ENCODE data around the gene GPR146.

GPR146 gene

DNA sequence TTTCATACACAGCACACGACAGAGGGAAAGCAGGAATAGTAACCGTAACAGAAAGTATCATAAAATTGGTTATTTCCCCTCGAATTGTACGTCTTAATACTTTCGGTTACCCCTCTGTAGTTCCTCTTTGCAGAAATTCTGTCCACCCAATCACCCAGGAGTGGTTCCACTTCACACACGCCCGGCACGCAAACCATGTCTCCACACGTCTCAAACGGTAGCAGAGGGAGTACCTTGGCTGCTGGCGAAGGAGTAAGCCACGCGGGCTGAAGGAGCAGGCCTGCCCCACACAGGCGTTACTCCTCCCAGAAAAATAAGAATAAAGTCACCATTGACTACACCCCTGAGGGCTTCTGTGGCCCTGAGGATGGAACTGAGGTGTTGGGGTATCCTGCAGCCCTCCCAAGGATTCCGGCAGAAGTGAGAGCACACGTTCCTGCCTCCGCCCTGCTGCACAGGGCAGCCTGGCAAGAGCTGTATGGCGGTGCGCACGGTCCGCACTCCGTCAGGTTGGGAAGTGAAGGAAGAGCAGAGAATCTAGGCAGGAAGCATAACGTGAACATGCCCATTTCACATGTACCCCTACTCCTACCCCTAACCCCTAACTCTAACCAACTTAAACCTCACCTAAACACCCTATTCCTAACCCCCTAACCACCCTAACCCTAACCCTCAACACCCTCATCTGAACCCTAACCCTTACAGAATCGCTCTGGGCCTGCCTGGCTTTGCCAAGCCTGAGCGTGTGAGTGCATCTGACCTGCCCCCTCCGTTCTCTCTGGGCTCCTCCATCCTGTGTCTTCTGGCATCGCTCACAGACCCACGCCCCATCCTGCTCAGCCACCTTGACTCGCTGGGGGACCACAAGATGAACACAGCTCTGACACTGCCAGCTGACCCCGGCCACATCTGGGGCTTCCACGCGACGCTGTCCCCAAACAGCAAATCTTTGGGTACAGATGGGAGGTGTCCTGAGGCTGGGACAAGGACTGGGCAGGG is 18.2 kb downstream of the GPR146 start:
- H3K9ac ChIP-seq (ENCODE audit: low read depth, low read length, poor library complexity) = no peak overlapping the region
- peaks cover 10% of the 10 kb centered on the region for H3K79me1 ChIP-seq (ENCODE audit: low read depth, low read length)
- no peak overlapping the region for H2BK5ac ChIP-seq (ENCODE audit: low read length)
- no peak overlapping the region for H3K4me2 ChIP-seq (ENCODE audit: insufficient read depth, low read length, poor library complexity, severe bottlenecking)
- H3K14ac ChIP-seq (ENCODE audit: low read length) = no peak overlapping the region
- H4K8ac ChIP-seq (ENCODE audit: low read depth, low read length) = no peak overlapping the region
- no peak for DNase-seq (ENCODE audit: low spot score)
- no peak overlapping the region for H2BK120ac ChIP-seq (ENCODE audit: low read depth, low read length)
- peaks cover 3 to 23% of the 10 kb centered on the region in 2 donors for H3K4me1 ChIP-seq (ENCODE audit: control insufficient read depth in 2 of 2, insufficient read depth in 1 of 2, low read depth in 1 of 2, low read length in 2 of 2)
- H2BK12ac ChIP-seq (ENCODE audit: low read length) = no peak overlapping the region
- no peak overlapping the region for H3K4ac ChIP-seq (ENCODE audit: low read length)
- H3K9me3 ChIP-seq (replicated peaks in 1 of 2; ENCODE audit: control insufficient read depth in 2 of 2, insufficient read depth in 1 of 2, low read depth in 1 of 2, low read length in 2 of 2) = no peaks in the 10 kb centered on the region
- no peak overlapping the region for H3K4me3 ChIP-seq (ENCODE audit: low read length in 2 of 2)
- no peak overlapping the region for H2BK15ac ChIP-seq (ENCODE audit: low read length)
- peaks cover 0 to 2% (median 0%) of the 10 kb centered on the region in 3 experiments for H3K27me3 ChIP-seq (ENCODE audit: control insufficient read depth in 3 of 3, insufficient read depth in 3 of 3, low read depth in 1 of 3, low read length in 3 of 3)
- peak overlapping the region; percentile 61 for H2AK5ac ChIP-seq (ENCODE audit: low read depth, low read length)
- H4K91ac ChIP-seq (ENCODE audit: low read depth, low read length, poor library complexity) = no peak overlapping the region
- no peak overlapping the region for H3K27ac ChIP-seq (replicated peaks; ENCODE audit: low read length)
- peaks cover 3 to 7% of the 10 kb centered on the region in 2 donors for H3K36me3 ChIP-seq (replicated peaks in 1 of 2; ENCODE audit: control insufficient read depth in 2 of 2, insufficient read depth in 2 of 2, low read length in 2 of 2)
- H2AFZ ChIP-seq (ENCODE audit: low read length) = no peak overlapping the region
- no CpG with 5 or more reads among the region's 33 CpGs for WGBS, 2 donors (ENCODE audit: extremely low coverage in 2 of 2, insufficient read length in 2 of 2, insufficient replicate concordance in 1 of 2)
- H3K23ac ChIP-seq (ENCODE audit: low read depth, low read length, poor library complexity) = no peak overlapping the region
- H3K18ac ChIP-seq (ENCODE audit: low read length) = no peak overlapping the region

- H3K4me3 ChIP-seq (ENCODE audit: low read length in 2 of 2) = no peak overlapping the region
- peak overlapping the region; percentile 61 for H2AK5ac ChIP-seq (ENCODE audit: low read depth, low read length)
- no peak overlapping the region for H3K14ac ChIP-seq (ENCODE audit: low read length)
- no peak overlapping the region for H2AFZ ChIP-seq (ENCODE audit: low read length)
- H3K18ac ChIP-seq (ENCODE audit: low read length) = no peak overlapping the region
- no peak overlapping the region for H4K91ac ChIP-seq (ENCODE audit: low read depth, low read length, poor library complexity)
- no peak overlapping the region for H4K8ac ChIP-seq (ENCODE audit: low read depth, low read length)
- no peak overlapping the region for H3K4me2 ChIP-seq (ENCODE audit: insufficient read depth, low read length, poor library complexity, severe bottlenecking)
- H3K36me3 ChIP-seq (replicated peaks in 1 of 2; ENCODE audit: control insufficient read depth in 2 of 2, insufficient read depth in 2 of 2, low read length in 2 of 2) = peaks cover under 1 to 1% of the 10 kb centered on the region in 2 donors
- no peak overlapping the region for H2BK5ac ChIP-seq (ENCODE audit: low read length)
- H3K9ac ChIP-seq (ENCODE audit: low read depth, low read length, poor library complexity) = no peak overlapping the region
- H3K9me3 ChIP-seq (replicated peaks in 1 of 2; ENCODE audit: control insufficient read depth in 2 of 2, insufficient read depth in 1 of 2, low read depth in 1 of 2, low read length in 2 of 2) = no peaks in the 10 kb centered on the region
- WGBS, 2 donors (ENCODE audit: extremely low coverage in 2 of 2, insufficient read length in 2 of 2, insufficient replicate concordance in 1 of 2) = no CpG with 5 or more reads among the region's 21 CpGs
- DNase-seq (ENCODE audit: low spot score) = no peak
- no peak overlapping the region for H3K27ac ChIP-seq (replicated peaks; ENCODE audit: low read length)
- no peak overlapping the region for H2BK120ac ChIP-seq (ENCODE audit: low read depth, low read length)
- no peak overlapping the region for H2BK15ac ChIP-seq (ENCODE audit: low read length)
- H3K4ac ChIP-seq (ENCODE audit: low read length) = no peak overlapping the region
- H3K27me3 ChIP-seq (ENCODE audit: control insufficient read depth in 3 of 3, insufficient read depth in 3 of 3, low read depth in 1 of 3, low read length in 3 of 3) = peaks cover 0 to 2% (median 0%) of the 10 kb centered on the region in 3 experiments
- H3K23ac ChIP-seq (ENCODE audit: low read depth, low read length, poor library complexity) = no peak overlapping the region
- H3K4me1 ChIP-seq (ENCODE audit: control insufficient read depth in 2 of 2, insufficient read depth in 1 of 2, low read depth in 1 of 2, low read length in 2 of 2) = peaks cover 3 to 23% of the 10 kb centered on the region in 2 donors
- peaks cover 9% of the 10 kb centered on the region for H3K79me1 ChIP-seq (ENCODE audit: low read depth, low read length)
- no peak overlapping the region for H2BK12ac ChIP-seq (ENCODE audit: low read length)
Measured at GRCh38 chr7:1063361-1063760, 19.0 kb downstream of the GPR146 start.

- Histone ChIP-seq H3K4me3 (ENCODE audit: low read length in 2 of 2) (no peak overlapping the region), H2BK15ac (ENCODE audit: low read length) (peak overlapping the region; percentile 71), H3K9ac (ENCODE audit: low read depth, low read length, poor library complexity) (peak overlapping the region; percentile 74), H4K8ac (ENCODE audit: low read depth, low read length) (no peak overlapping the region), H3K9me3 (replicated peaks in 1 of 2; ENCODE audit: control insufficient read depth in 2 of 2, insufficient read depth in 1 of 2, low read depth in 1 of 2, low read length in 2 of 2) (no peaks in the 10 kb centered on the region), H3K4me1 (ENCODE audit: control insufficient read depth in 2 of 2, insufficient read depth in 1 of 2, low read depth in 1 of 2, low read length in 2 of 2) (peaks cover 3 to 19% of the 10 kb centered on the region in 2 donors), H2BK5ac (ENCODE audit: low read length) (no peak overlapping the region), H4K91ac (ENCODE audit: low read depth, low read length, poor library complexity) (no peak overlapping the region), H2BK120ac (ENCODE audit: low read depth, low read length) (no peak overlapping the region), H3K18ac (ENCODE audit: low read length) (peak overlapping the region; percentile 53), H3K79me1 (ENCODE audit: low read depth, low read length) (peaks cover 9% of the 10 kb centered on the region), H3K23ac (ENCODE audit: low read depth, low read length, poor library complexity) (peak overlapping the region; percentile 58), H3K36me3 (replicated peaks in 1 of 2; ENCODE audit: control insufficient read depth in 2 of 2, insufficient read depth in 2 of 2, low read length in 2 of 2) (no peaks in the 10 kb centered on the region), H2AK5ac (ENCODE audit: low read depth, low read length) (peak overlapping the region; percentile 84), H3K14ac (ENCODE audit: low read length) (peak overlapping the region; percentile 90), H3K27me3 (ENCODE audit: control insufficient read depth in 3 of 3, insufficient read depth in 3 of 3, low read depth in 1 of 3, low read length in 3 of 3) (peaks cover 0 to 2% (median 0%) of the 10 kb centered on the region in 3 experiments), H3K4ac (ENCODE audit: low read length) (no peak overlapping the region), H2AFZ (ENCODE audit: low read length) (no peak overlapping the region), H3K4me2 (ENCODE audit: insufficient read depth, low read length, poor library complexity, severe bottlenecking) (no peak overlapping the region), H3K27ac (replicated peaks; ENCODE audit: low read length) (no peak overlapping the region), H2BK12ac (ENCODE audit: low read length) (no peak overlapping the region)
- no peak for DNase-seq (ENCODE audit: low spot score)
- no CpG with 5 or more reads among the region's 13 CpGs for WGBS, 2 donors (ENCODE audit: extremely low coverage in 2 of 2, insufficient read length in 2 of 2, insufficient replicate concordance in 1 of 2)
Measured at GRCh38 chr7:1064581-1064980, 20.2 kb downstream of the GPR146 start.

- no peak overlapping the region for H2BK15ac ChIP-seq (ENCODE audit: low read length)
- H3K4ac ChIP-seq (ENCODE audit: low read length) = no peak overlapping the region
- H3K9me3 ChIP-seq (replicated peaks in 1 of 2; ENCODE audit: control insufficient read depth in 2 of 2, insufficient read depth in 1 of 2, low read depth in 1 of 2, low read length in 2 of 2) = no peaks in the 10 kb centered on the region
- peak overlapping the region; percentile 30 for H3K23ac ChIP-seq (ENCODE audit: low read depth, low read length, poor library complexity)
- H3K4me2 ChIP-seq (ENCODE audit: insufficient read depth, low read length, poor library complexity, severe bottlenecking) = no peak overlapping the region
- H2BK12ac ChIP-seq (ENCODE audit: low read length) = no peak overlapping the region
- no peaks in the 10 kb centered on the region for H3K36me3 ChIP-seq (replicated peaks in 1 of 2; ENCODE audit: control insufficient read depth in 2 of 2, insufficient read depth in 2 of 2, low read length in 2 of 2)
- peak overlapping the region; percentile 70 for H2AK5ac ChIP-seq (ENCODE audit: low read depth, low read length)
- H2AFZ ChIP-seq (ENCODE audit: low read length) = no peak overlapping the region
- H3K9ac ChIP-seq (ENCODE audit: low read depth, low read length, poor library complexity) = peak overlapping the region; percentile 39
- H4K91ac ChIP-seq (ENCODE audit: low read depth, low read length, poor library complexity) = no peak overlapping the region
- no peak overlapping the region for H4K8ac ChIP-seq (ENCODE audit: low read depth, low read length)
- peaks cover 0 to 2% (median 0%) of the 10 kb centered on the region in 3 experiments for H3K27me3 ChIP-seq (ENCODE audit: control insufficient read depth in 3 of 3, insufficient read depth in 3 of 3, low read depth in 1 of 3, low read length in 3 of 3)
- no peak overlapping the region for H3K14ac ChIP-seq (ENCODE audit: low read length)
- WGBS, 2 donors (ENCODE audit: extremely low coverage in 2 of 2, insufficient read length in 2 of 2, insufficient replicate concordance in 1 of 2) = no CpG with 5 or more reads among the region's 12 CpGs
- no peak overlapping the region for H2BK120ac ChIP-seq (ENCODE audit: low read depth, low read length)
- H3K4me3 ChIP-seq (ENCODE audit: low read length in 2 of 2) = no peak overlapping the region
- peak overlapping the region; percentile 81 for H3K18ac ChIP-seq (ENCODE audit: low read length)
- peak overlapping the region; percentile 45 for H2BK5ac ChIP-seq (ENCODE audit: low read length)
- peaks cover 3 to 16% of the 10 kb centered on the region in 2 donors for H3K4me1 ChIP-seq (ENCODE audit: control insufficient read depth in 2 of 2, insufficient read depth in 1 of 2, low read depth in 1 of 2, low read length in 2 of 2)
- H3K79me1 ChIP-seq (ENCODE audit: low read depth, low read length) = peaks cover 9% of the 10 kb centered on the region
- no peak for DNase-seq (ENCODE audit: low spot score)
- H3K27ac ChIP-seq (replicated peaks; ENCODE audit: low read length) = no peak overlapping the region
Measured at GRCh38 chr7:1065263-1065584, 20.9 kb downstream of the GPR146 start.
